HepG2 (cell line): Measurements from ENCODE around the gene CMTM2. TPM values are rescaled to one million over a fixed set of nuclear protein-coding genes. Genes with fewer than 3 reads are reported as not detected.

Experiments used
- ATAC-seq: fragments of 200-7000 bp; cut with Tn5 transposase; 3 replicates; pipeline ENCODE4 v1.9.1; 2020; ENCODE audit warnings: mild to moderate bottlenecking, moderate library complexity
- BruUV-seq: library from RNA; stranded (reverse); fragments of 400-500 nt; replicated peaks from 2 replicates; lab custom pipeline; 2021; lab: Mats Ljungman, UMichigan
- CTCF ChIA-PET: fragments of 300-600 bp; formaldehyde crosslinking; extraction: SDS; loops from one replicate; lab custom pipeline; 2021; ENCODE audit warnings: low total read pairs, inconsistent platforms, low intra/inter-chr PET ratio; lab: Yijun Ruan, JAX
- POLR2A ChIA-PET: fragments of 350-600 bp; sonication (Branson Sonifier 250); formaldehyde crosslinking; loops from one replicate; lab custom pipeline; 2020; ENCODE audit warnings: antibody characterized with exemption, inconsistent platforms; lab: Yijun Ruan, JAX
- DNase-seq: peaks from one replicate; pipeline ENCODE4 v3.0.0-alpha.2; 2015; ENCODE audit warnings: low spot score
- FAIRE-seq: peaks from 3 replicates; lab custom pipeline; 2011; peaks lifted over from hg19 to GRCh38; lab: Jason Lieb, UNC
- H2AFZ ChIP-seq: one replicate; pipeline ENCODE4 v1.6.1; 2011; ENCODE audit warnings: low read length, inconsistent platforms
- H3K27ac ChIP-seq: fragments of 300-600 bp; 3 replicates; pipeline ENCODE4 v1.8.0; 2011; ENCODE audit warnings: mixed run types, mild to moderate bottlenecking, mixed read lengths, low read length, inconsistent platforms; ENCODE audit not compliant: insufficient read depth; ENCODE audit errors: extremely low read length
- H3K27me3 ChIP-seq, 2 experiments: fragments of 200-600 bp in 1 of 2; 2 replicates in 1 of 2; 3 replicates in 1 of 2; pipeline versions ENCODE4 v1.6.0 to v1.8.0; 2011; ENCODE audit warnings: low read length in 2 of 2, mild to moderate bottlenecking in 2 of 2, moderate library complexity in 2 of 2, inconsistent platforms in 1 of 2; ENCODE audit not compliant: insufficient read depth in 2 of 2, control insufficient read depth in 1 of 2
- H3K36me3 ChIP-seq, 2 experiments: fragments of 200-600 bp in 1 of 2; replicated peaks in 1 of 2; 2 replicates in 1 of 2; 3 replicates in 1 of 2; pipeline versions ENCODE4 v1.5.1 to v1.8.0; 2011; ENCODE audit warnings: low read length in 2 of 2, inconsistent platforms in 1 of 2; ENCODE audit not compliant: insufficient read depth in 2 of 2, control insufficient read depth in 1 of 2
- H3K4me1 ChIP-seq: 2 replicates; pipeline ENCODE4 v1.5.1; 2012; ENCODE audit warnings: low read length, inconsistent platforms; ENCODE audit not compliant: insufficient read depth
- H3K4me2 ChIP-seq: 2 replicates; pipeline ENCODE4 v1.6.0; 2011; ENCODE audit warnings: low read depth, low read length, inconsistent platforms
- H3K4me3 ChIP-seq, 3 experiments: fragments of 200-600 bp in 1 of 3; sonication (generic), shearing (Covaris generic) in 1 of 3; replicated peaks in 1 of 3; 2 replicates each; pipeline ENCODE4 v1.5.1; 2011 to 2016; ENCODE audit warnings: low read length in 3 of 3, inconsistent platforms in 2 of 3, low read depth in 2 of 3, mild to moderate bottlenecking in 2 of 3, control low read depth in 1 of 3, mixed read lengths in 1 of 3; ENCODE audit not compliant: insufficient read depth in 1 of 3
- H3K79me2 ChIP-seq: one replicate; pipeline ENCODE4 v1.6.1; 2011; ENCODE audit warnings: low read length, inconsistent platforms; ENCODE audit not compliant: insufficient read depth
- H3K9ac ChIP-seq: 2 replicates; pipeline ENCODE4 v1.6.0; 2011; ENCODE audit warnings: mild to moderate bottlenecking, low read depth, low read length, inconsistent platforms; ENCODE audit not compliant: insufficient read depth
- H3K9me3 ChIP-seq: 2 replicates; pipeline ENCODE4 v1.5.1; 2012; ENCODE audit warnings: mild to moderate bottlenecking, low read length
- H4K20me1 ChIP-seq: 2 replicates; pipeline ENCODE4 v1.6.0; 2011; ENCODE audit warnings: inconsistent platforms, mild to moderate bottlenecking, low read length, moderate library complexity; ENCODE audit not compliant: insufficient read depth
- CBX5 ChIP-seq: sonication (generic); formaldehyde crosslinking; IDR thresholded peaks from 2 replicates; pipeline ENCODE4 v1.4.0; 2020; ENCODE audit warnings: missing genetic modification reagents, borderline replicate concordance
- CCAR2 ChIP-seq: fragments of 200-400 bp; formaldehyde crosslinking; optimal IDR thresholded peaks from 2 replicates; pipeline ENCODE3; 2018; ENCODE audit warnings: low read depth, mild to moderate bottlenecking, low read length, moderate library complexity
- HNRNPUL1 ChIP-seq: fragments of 200-400 bp; formaldehyde crosslinking; IDR thresholded peaks from 2 replicates; pipeline ENCODE4 v1.6.1; 2017; ENCODE audit warnings: low read depth, mild to moderate bottlenecking, low read length, moderate library complexity
- KMT2A ChIP-seq: sonication (generic); formaldehyde crosslinking; IDR thresholded peaks from 2 replicates; pipeline ENCODE4 v1.4.0; 2020; ENCODE audit warnings: missing genetic modification reagents
- MED1 ChIP-seq: sonication (generic); formaldehyde crosslinking; IDR thresholded peaks from 2 replicates; pipeline ENCODE4 v1.4.0; 2020; ENCODE audit warnings: missing genetic modification reagents
- WGBS: methylation state at CpG from one replicate; pipeline ENCODE4 v1.1.6; 2017; ENCODE audit warnings: low lambda C conversion rate; 5-methylcytosine and 5-hydroxymethylcytosine counted together
- in situ Hi-C: cut with HindIII; loops from 2 replicates; pipeline ENCODE4 v1.10.0; 2017; ENCODE audit warnings: low pct_unique_long_range_greater_than_20kb; ENCODE audit not compliant: extremely low pct_ligation_motif_present
- intact Hi-C: fragments of 100-400 bp; cut with micrococcal nuclease; formaldehyde crosslinking; loops from one replicate; pipeline ENCODE4 v1.10.0; 2022; ENCODE audit not compliant: unreplicated experiment
- polyA plus RNA-seq, 8 experiments: library from polyadenylated mRNA; depleted of rRNA in 3 of 8; stranded (reverse) in 7 of 8; unstranded in 1 of 8; fragments of >200 nt; fragmentation: Illumina TruSeq in 4 of 8; extraction: Trizol in 4 of 8; gene quantifications; 2 replicates each; pipeline versions ENCODE4 v1.2.1 to v1.2.3, GENCODE V29; 2011 to 2016; ENCODE audit warnings: low read depth in 4 of 8, missing spikeins in 1 of 8, mixed read lengths in 1 of 8; ENCODE audit not compliant: insufficient read depth in 1 of 8
- total RNA-seq, 5 experiments: library from RNA; depleted of rRNA; stranded (reverse); fragments of >200 nt; fragmentation: Illumina TruSeq; extraction: Trizol; gene quantifications; 2 replicates each; pipeline ENCODE4 v1.2.3, GENCODE V29; 2016; ENCODE audit warnings: low read depth in 1 of 5
- TF ChIP-seq, protein P1 (sequence below): sonication (generic); formaldehyde crosslinking; IDR thresholded peaks from 2 replicates; pipeline ENCODE4 v1.8.0; 2022; ENCODE audit warnings: missing genetic modification reagents, mild to moderate bottlenecking, borderline replicate concordance

CMTM2 gene
- total and polyA plus RNA-seq, 2 of the 13 experiments (the other 11 are each of a cell fraction or from before 2014, with no cell fraction given), result not detected

DNA sequence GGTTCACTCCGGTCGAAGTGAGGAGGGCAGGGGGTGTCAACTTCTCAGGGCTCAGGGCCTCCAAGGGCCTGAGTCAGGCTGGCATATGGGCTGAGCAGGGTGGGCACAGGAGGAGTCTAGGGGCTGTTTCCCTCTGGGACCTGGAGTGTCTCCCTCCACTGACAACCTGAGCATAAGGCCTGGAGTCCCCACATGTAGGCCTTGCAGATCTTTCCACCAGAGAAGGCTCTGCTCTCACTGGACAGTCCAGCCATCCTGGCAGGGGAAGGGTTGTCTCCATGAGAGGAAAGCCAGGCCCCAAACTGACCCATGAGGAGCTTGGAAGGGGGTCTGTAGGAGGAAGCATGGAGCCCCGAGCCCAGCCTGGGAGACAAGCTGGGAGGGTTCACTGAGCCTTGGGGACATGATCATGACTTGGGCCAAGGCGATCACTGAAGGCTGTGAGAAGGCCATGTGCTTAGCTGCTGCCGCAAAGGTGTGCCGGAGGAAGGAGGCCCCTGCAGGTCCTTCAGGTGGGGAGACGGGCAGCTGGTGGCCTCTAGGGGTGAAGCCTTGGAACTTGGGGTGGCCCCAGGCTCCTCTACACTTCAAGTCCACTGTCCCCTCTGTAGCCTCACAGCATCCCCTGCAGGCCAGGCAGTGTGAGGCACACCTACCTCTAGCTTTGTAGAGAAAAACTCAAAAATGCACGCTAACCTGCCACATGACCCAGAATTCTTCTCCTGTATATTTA is 9.9 kb downstream of the CMTM2 start (continued):
- TF ChIP-seq, protein P1, sequence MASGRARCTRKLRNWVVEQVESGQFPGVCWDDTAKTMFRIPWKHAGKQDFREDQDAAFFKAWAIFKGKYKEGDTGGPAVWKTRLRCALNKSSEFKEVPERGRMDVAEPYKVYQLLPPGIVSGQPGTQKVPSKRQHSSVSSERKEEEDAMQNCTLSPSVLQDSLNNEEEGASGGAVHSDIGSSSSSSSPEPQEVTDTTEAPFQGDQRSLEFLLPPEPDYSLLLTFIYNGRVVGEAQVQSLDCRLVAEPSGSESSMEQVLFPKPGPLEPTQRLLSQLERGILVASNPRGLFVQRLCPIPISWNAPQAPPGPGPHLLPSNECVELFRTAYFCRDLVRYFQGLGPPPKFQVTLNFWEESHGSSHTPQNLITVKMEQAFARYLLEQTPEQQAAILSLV, result 0 out of 2 replicates have a peak, but pooled peaks have one; percentile 35
- 0 out of 2 replicates have a peak, but pooled peaks have one; percentile 27 for TF ChIP-seq CBX5 (CRISPR knock-in tag)

DNA sequence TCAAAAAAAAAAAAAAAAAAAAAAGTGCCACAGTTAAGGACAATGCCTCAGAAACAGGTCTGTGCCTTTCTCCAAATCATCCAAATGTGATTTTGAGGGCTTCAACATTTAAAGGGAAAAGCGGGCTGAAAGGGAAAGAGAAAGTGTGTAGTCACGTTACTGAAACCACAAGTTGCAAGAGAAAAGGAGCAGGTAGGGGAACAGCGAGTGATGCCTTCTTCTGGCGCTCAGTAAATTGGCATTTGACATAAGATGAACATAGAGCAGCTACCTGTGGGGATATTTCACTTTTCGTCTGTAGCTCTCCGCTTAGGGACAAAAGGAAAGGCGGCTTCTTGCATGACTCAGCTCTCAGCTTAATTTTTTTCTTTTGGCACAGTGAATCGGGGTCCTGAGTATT is 11.1 kb downstream of the CMTM2 start:
- Histone ChIP-seq H3K4me1 (peaks cover 7% of the 10 kb centered on the region; the same call in 1 of the 2 replicates), H3K4me3 (no peak overlapping the region), H3K27ac (no peak overlapping the region), H4K20me1 (no peaks in the 10 kb centered on the region), H3K4me2 (no peak overlapping the region), H3K79me2 (no peaks in the 10 kb centered on the region), H3K27me3 (peaks cover 5 to 31% of the 10 kb centered on the region in 2 experiments; a peak in 4 of 5 replicates), H2AFZ (no peak overlapping the region), H3K9ac (no peak overlapping the region), H3K9me3 (no peaks in the 10 kb centered on the region), H3K36me3 (no peaks in the 10 kb centered on the region)
- no peak for FAIRE-seq
- in situ Hi-C loops, result no loop called here
- CTCF ChIA-PET, result no interaction called here
- ATAC-seq, result no peak
- BruUV-seq, result no TSS peak
- intact Hi-C loops, result no loop called here
- POLR2A ChIA-PET, result interaction anchor here (1.0 kb wide), 1 partner anchor 235 kb away, joined by 3 read pairs; no protein-coding TSS in a partner anchor
- no peak for DNase-seq
- 55% methylated on average over 8 of the region's 8 CpGs for WGBS
- TF ChIP-seq HNRNPUL1 (no peak), MED1 (CRISPR knock-in tag) (no peak), KMT2A (CRISPR knock-in tag) (no peak), CCAR2 (no peak)
